GM23248 (cell line): ENCODE measurements around the gene TFAP2E. TPM values are rescaled to one million over a fixed set of nuclear protein-coding genes. Genes with fewer than 3 reads are reported as not detected.
A peak's percentile ranks its signal among the peaks of the same experiment; 100 is the strongest.

ENCODE experiments used
- DNase-seq: peaks from one replicate; pipeline ENCODE4 v3.0.0-alpha.2; 2015
- H2AFZ ChIP-seq: fragments of 200-600 bp; sonication (generic); 2 replicates; pipeline ENCODE4 v1.6.1; 2016; ENCODE audit warnings: antibody characterized with exemption
- H3F3A ChIP-seq: fragments of 200-600 bp; sonication (generic); 2 replicates; pipeline ENCODE4 v1.6.1; 2016; ENCODE audit warnings: mild to moderate bottlenecking, antibody characterized with exemption, mixed run types; ENCODE audit not compliant: insufficient read depth
- H3K27ac ChIP-seq: fragments of 200-600 bp; sonication (generic); 2 replicates; pipeline ENCODE4 v1.5.1; 2016; ENCODE audit warnings: mild to moderate bottlenecking
- H3K27me3 ChIP-seq: fragments of 200-600 bp; sonication (generic); replicated peaks from 2 replicates; pipeline ENCODE4 v1.6.1; 2016; ENCODE audit warnings: mild to moderate bottlenecking; ENCODE audit not compliant: insufficient read depth
- H3K36me3 ChIP-seq: fragments of 200-600 bp; sonication (generic); 2 replicates; pipeline ENCODE4 v1.6.1; 2016; ENCODE audit warnings: low read depth, mild to moderate bottlenecking
- H3K4me1 ChIP-seq: fragments of 200-600 bp; sonication (generic); 2 replicates; pipeline ENCODE4 v1.6.1; 2016; ENCODE audit warnings: mild to moderate bottlenecking; ENCODE audit not compliant: insufficient read depth
- H3K4me2 ChIP-seq: fragments of 200-600 bp; sonication (generic); one replicate; pipeline ENCODE4 v1.6.1; 2016; ENCODE audit warnings: mild to moderate bottlenecking; ENCODE audit not compliant: unreplicated experiment
- H3K4me3 ChIP-seq: fragments of 200-600 bp; sonication (generic); 2 replicates; pipeline ENCODE4 v1.5.1; 2016; ENCODE audit warnings: mild to moderate bottlenecking
- H3K79me2 ChIP-seq: fragments of 200-600 bp; sonication (generic); 2 replicates; pipeline ENCODE4 v1.6.1; 2016; ENCODE audit warnings: mild to moderate bottlenecking; ENCODE audit not compliant: insufficient read depth
- H3K9ac ChIP-seq: fragments of 200-600 bp; sonication (generic); 2 replicates; pipeline ENCODE4 v1.6.1; 2016; ENCODE audit warnings: mild to moderate bottlenecking
- H3K9me2 ChIP-seq: fragments of 200-600 bp; sonication (generic); 2 replicates; pipeline ENCODE4 v1.6.1; 2016; ENCODE audit warnings: mixed run types, mild to moderate bottlenecking, moderate library complexity; ENCODE audit not compliant: insufficient read depth
- H3K9me3 ChIP-seq: fragments of 200-600 bp; sonication (generic); one replicate; pipeline ENCODE4 v1.6.1; 2017; ENCODE audit warnings: low read depth
- H4K20me1 ChIP-seq: fragments of 200-600 bp; sonication (generic); 2 replicates; pipeline ENCODE4 v1.6.0; 2016; ENCODE audit not compliant: insufficient read depth
- EZH2 ChIP-seq: fragments of 200-600 bp; sonication (generic); IDR thresholded peaks from 2 replicates; pipeline ENCODE4 v1.6.1; 2018; ENCODE audit warnings: antibody characterized with exemption, mild to moderate bottlenecking; ENCODE audit not compliant: insufficient read depth, poor library complexity, severe bottlenecking
- EZH2phosphoT487 ChIP-seq: fragments of 200-600 bp; sonication (generic); IDR thresholded peaks from 2 replicates; pipeline ENCODE4 v1.6.1; 2018; ENCODE audit warnings: antibody characterized with exemption, moderate library complexity, mild to moderate bottlenecking, low read depth; ENCODE audit not compliant: insufficient read depth
- WGBS, 2 experiments: methylation state at CpG; one replicate each; pipeline ENCODE4 v1.1.6; 2015 to 2017; ENCODE audit warnings: low lambda C conversion rate in 2 of 2, low coverage in 1 of 2; ENCODE audit errors: missing lambda C conversion rate in 2 of 2; 5-methylcytosine and 5-hydroxymethylcytosine counted together
- in situ Hi-C: fragments of 300-500 bp; cut with MboI; formaldehyde crosslinking; loops from 2 replicates; pipeline ENCODE4 v1.15.0; 2020
- polyA plus RNA-seq: library from polyadenylated mRNA; unstranded; fragments of >200 nt; fragmentation: Nextera tagmentation; extraction: Ambion mirVana; gene quantifications from 2 replicates; pipeline ENCODE4 v1.2.1, GENCODE V29; 2016
- total RNA-seq: library from RNA; depleted of rRNA; stranded (reverse); fragments of >200 nt; shearing (Covaris generic); gene quantifications from 2 replicates; pipeline ENCODE4 v1.2.3, GENCODE V29; 2014

TFAP2E gene
- total and polyA plus RNA-seq, 2 experiments from 2014 or later, result 0.18 TPM; not detected in 1

DNA sequence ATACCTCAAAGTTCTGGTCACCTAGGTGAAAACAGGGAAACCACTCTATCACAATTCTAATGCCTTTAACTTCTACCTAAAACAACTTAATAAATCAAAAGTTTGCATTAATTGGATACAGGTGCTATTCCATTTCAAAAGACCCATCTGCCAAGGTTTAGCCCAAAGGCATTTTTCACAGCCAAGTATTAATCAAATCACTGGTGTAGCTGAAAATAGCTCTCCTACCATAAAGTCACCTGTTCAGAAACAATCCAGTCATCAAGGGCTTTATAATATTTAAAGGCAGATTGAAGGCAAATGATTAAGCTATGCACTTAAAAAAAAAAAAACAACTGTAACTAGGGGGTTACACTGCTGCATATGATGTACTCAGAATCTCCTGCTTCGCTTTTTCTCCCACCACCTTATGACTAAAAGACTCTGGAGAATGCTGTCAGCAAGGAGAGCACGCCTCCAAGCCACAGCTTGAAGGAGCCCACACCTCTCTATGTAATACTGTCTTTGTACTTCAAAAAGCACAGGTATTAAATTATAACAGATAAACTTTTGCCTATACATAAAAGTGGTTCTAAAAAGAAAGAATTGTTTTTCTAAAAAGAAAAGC lies 36.5 kb upstream of the TFAP2E start:
- Histone ChIP-seq H3K4me2 (no peak overlapping the region), H3K27me3 (no peaks in the 10 kb centered on the region), H3K9ac (no peak overlapping the region), H3K79me2 (peaks cover 32% of the 10 kb centered on the region; the same call in 1 of the 2 replicates), H3K9me3 (no peaks in the 10 kb centered on the region), H3K9me2 (no peaks in the 10 kb centered on the region), H4K20me1 (peaks cover 3% of the 10 kb centered on the region; the same call in 1 of the 2 replicates), H3K36me3 (no peaks in the 10 kb centered on the region), H3K27ac (no peak overlapping the region), H3F3A (peaks cover 39% of the 10 kb centered on the region), H3K4me3 (no peak overlapping the region), H2AFZ (no peak overlapping the region), H3K4me1 (peaks cover 56% of the 10 kb centered on the region)
- 98 to 100% methylated on average over 2 of the region's 2 CpGs for WGBS, 2 experiments
- TF ChIP-seq EZH2phosphoT487, result no peak
- TF ChIP-seq EZH2, result no peak
- in situ Hi-C loops, result no loop called here
- no peak for DNase-seq

DNA sequence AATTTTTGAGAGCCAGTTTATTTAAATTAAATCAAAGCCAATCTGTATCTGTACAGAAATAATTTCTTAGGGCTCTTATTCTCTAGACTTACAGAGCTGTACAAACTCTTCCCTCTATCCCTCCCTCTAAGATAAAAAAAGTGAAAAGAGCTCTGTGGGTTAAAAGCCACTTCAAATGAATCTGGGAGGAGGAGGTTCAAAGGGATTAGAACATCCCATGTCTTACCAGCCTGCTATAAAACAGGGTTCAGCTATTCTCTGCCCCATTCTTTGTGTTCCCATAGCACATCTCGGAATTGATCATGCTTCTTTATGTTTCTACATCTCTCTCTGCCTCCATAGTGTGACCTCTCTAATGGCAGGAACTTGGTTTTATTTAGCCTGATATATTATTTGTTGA lies 35.3 kb upstream of the TFAP2E start:
- Histone ChIP-seq H3K36me3 (no peaks in the 10 kb centered on the region), H3K9me2 (no peaks in the 10 kb centered on the region), H3K4me3 (no peak overlapping the region), H3K4me1 (peaks cover 47% of the 10 kb centered on the region), H3K4me2 (peak overlapping the region; percentile 61), H3K9ac (no peak overlapping the region), H3K27ac (no peak overlapping the region), H2AFZ (no peak overlapping the region), H3K27me3 (no peaks in the 10 kb centered on the region), H3F3A (peaks cover 41% of the 10 kb centered on the region), H3K9me3 (no peaks in the 10 kb centered on the region), H4K20me1 (peaks cover 3% of the 10 kb centered on the region; the same call in 1 of the 2 replicates), H3K79me2 (peaks cover 43% of the 10 kb centered on the region)
- in situ Hi-C loops, result no loop called here
- TF ChIP-seq EZH2phosphoT487, result no peak
- no peak for DNase-seq
- WGBS, 2 experiments, result 97 to 100% methylated on average over 1 of the region's 1 CpG

DNA sequence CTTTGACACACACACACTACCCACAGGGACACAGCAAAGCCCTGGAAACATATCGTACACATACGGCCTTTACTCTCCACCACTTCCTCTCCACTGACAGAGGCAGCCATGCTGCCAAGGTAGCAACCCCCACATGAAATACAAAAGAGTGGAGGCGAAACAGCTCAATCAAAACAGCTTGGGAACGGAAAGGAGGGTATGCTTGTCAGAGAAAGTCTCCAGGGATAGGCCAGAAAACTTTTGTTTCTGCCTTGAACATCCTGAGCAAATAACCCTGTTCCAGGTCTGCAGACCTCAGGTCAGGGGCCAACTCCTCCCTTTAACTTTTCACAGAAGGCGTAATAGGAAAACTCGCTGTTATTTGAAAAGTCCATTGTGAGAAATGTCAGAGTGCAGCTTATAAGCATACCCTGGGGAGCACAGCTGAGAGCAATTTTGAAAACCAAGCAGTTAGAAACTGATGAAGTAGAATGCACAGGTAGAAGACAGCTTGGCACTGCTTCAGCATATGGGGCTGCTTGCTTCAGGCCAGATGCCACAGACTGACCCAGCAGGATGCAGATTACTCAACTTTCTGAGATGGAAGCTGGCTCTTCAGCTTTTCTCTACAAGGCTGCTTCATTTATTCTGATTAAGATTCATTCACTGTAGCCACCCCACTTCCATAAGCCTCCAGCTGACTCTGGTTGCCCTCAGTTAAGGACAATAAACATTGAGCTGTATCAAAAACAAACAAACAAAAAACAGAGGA lies 33.9 kb upstream of the TFAP2E start:
- TF ChIP-seq EZH2, result no peak
- TF ChIP-seq EZH2phosphoT487, result no peak
- Histone ChIP-seq H3K4me1 (peaks cover 43% of the 10 kb centered on the region), H2AFZ (no peak overlapping the region), H3K27ac (peak overlapping the region; percentile 64), H3K36me3 (no peaks in the 10 kb centered on the region), H4K20me1 (peaks cover 3% of the 10 kb centered on the region; the same call in 1 of the 2 replicates), H3K4me3 (peak overlapping the region; percentile 25), H3K9me3 (no peaks in the 10 kb centered on the region), H3K4me2 (peak overlapping the region; percentile 71), H3K79me2 (peaks cover 49% of the 10 kb centered on the region), H3K27me3 (no peaks in the 10 kb centered on the region), H3F3A (peaks cover 36% of the 10 kb centered on the region), H3K9me2 (no peaks in the 10 kb centered on the region), H3K9ac (peak overlapping the region; percentile 7; the same call in 1 of the 2 replicates)
- in situ Hi-C loops, result no loop called here
- peak; percentile 65 for DNase-seq
- WGBS, 2 experiments, result 54 to 62% methylated on average over 6 of the region's 6 CpGs

DNA sequence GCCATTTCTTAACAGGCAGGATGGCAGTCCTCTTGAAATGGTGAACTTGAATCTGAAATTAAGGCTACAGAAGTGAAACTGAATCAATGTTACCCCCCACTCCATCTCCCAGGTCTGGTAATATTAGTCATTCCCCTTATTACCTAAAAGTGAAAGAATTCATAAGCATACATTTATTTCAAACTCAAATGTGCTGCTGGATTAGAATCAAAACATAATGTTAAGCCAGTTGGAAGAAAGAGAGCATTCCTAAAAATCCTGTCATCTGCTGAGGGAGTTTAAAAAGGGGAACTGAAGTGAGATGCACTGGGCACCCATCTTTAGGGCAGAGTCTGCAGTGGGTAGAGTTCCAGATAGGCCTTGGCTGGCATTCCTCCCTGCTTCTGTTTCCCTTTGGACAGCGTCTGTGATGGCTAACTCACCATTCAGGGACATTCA lies 33.3 kb upstream of the TFAP2E start:
- Histone ChIP-seq H3K27ac (peak overlapping the region; percentile 64), H3K9me2 (no peaks in the 10 kb centered on the region), H3K4me1 (peaks cover 43% of the 10 kb centered on the region), H2AFZ (no peak overlapping the region), H3K4me2 (peak overlapping the region; percentile 71), H3K36me3 (no peaks in the 10 kb centered on the region), H3K27me3 (no peaks in the 10 kb centered on the region), H3K9ac (peak overlapping the region; percentile 7; the same call in 1 of the 2 replicates), H3K9me3 (no peaks in the 10 kb centered on the region), H4K20me1 (peaks cover 3% of the 10 kb centered on the region; the same call in 1 of the 2 replicates), H3K79me2 (peaks cover 52% of the 10 kb centered on the region), H3F3A (peaks cover 36% of the 10 kb centered on the region), H3K4me3 (peak overlapping the region; percentile 25)
- in situ Hi-C loops, result no loop called here
- DNase-seq, result peak; percentile 63
- TF ChIP-seq EZH2phosphoT487, result no peak
- TF ChIP-seq EZH2, result no peak
- WGBS, 2 experiments, result 11 to 18% methylated on average over 1 of the region's 1 CpG
